Vagina (tissue), 2 donors: ENCODE results near the gene BNIP5. TPM values are rescaled to one million over a fixed set of nuclear protein-coding genes. Genes with fewer than 3 reads are reported as not detected.

ENCODE experiments used
- DNase-seq, 2 donors: peaks; one replicate each; pipeline ENCODE4 v3.0.0-alpha.2; 2017; ENCODE audit errors: extremely low spot score in 2 of 2
- H3K27ac ChIP-seq: fragments of 200-600 bp; sonication (generic); one replicate; pipeline ENCODE4 v1.5.1; 2019
- H3K27me3 ChIP-seq: fragments of 200-600 bp; sonication (generic); one replicate; pipeline ENCODE4 v1.5.1; 2019
- H3K36me3 ChIP-seq, 2 donors: fragments of 200-600 bp; sonication (generic); one replicate each; pipeline ENCODE4 v1.5.1; 2017 to 2019
- H3K4me1 ChIP-seq: fragments of 200-600 bp; sonication (generic); one replicate; pipeline ENCODE4 v1.5.1; 2019
- H3K4me3 ChIP-seq, 2 donors: fragments of 200-600 bp; sonication (generic); 1 replicate in 1 of 2; 2 replicates in 1 of 2; pipeline ENCODE4 v1.5.1; 2016 to 2019
- H3K9me3 ChIP-seq: fragments of 200-600 bp; sonication (generic); one replicate; pipeline ENCODE4 v1.5.1; 2019
- CTCF ChIP-seq, 3 experiments: fragments of 450-650 bp in 2 of 3; fragments of 200-600 bp in 1 of 3; sonication (generic) in 1 of 3; IDR thresholded peaks; one replicate each; pipeline ENCODE4 v1.5.1; 2017 to 2019; ENCODE audit warnings: antibody characterized with exemption in 3 of 3, mild to moderate bottlenecking in 2 of 3, moderate library complexity in 2 of 3
- POLR2A ChIP-seq, 2 donors: fragments of 450-650 bp; IDR thresholded peaks; one replicate each; pipeline ENCODE4 v1.6.1; 2017; ENCODE audit warnings: antibody characterized with exemption in 2 of 2, mild to moderate bottlenecking in 2 of 2, moderate library complexity in 2 of 2
- POLR2AphosphoS5 ChIP-seq, 2 donors: sonication (generic); formaldehyde crosslinking; IDR thresholded peaks; one replicate each; pipeline ENCODE4 v1.9.0; 2017; ENCODE audit warnings: antibody characterized with exemption in 2 of 2, mild to moderate bottlenecking in 2 of 2, low read depth in 1 of 2; ENCODE audit not compliant: insufficient read depth in 1 of 2
- intact Hi-C: fragments of 100-400 bp; cut with DNase I; formaldehyde crosslinking; loops from one replicate; pipeline ENCODE4 v1.15.1; 2023
- total RNA-seq: library from RNA; depleted of rRNA; stranded (reverse); fragments of >200 nt; gene quantifications from one replicate; pipeline ENCODE4 v1.2.3, GENCODE V29; 2016

BNIP5 gene
- total RNA-seq, 1 donor from 2014 or later: not detected

DNA sequence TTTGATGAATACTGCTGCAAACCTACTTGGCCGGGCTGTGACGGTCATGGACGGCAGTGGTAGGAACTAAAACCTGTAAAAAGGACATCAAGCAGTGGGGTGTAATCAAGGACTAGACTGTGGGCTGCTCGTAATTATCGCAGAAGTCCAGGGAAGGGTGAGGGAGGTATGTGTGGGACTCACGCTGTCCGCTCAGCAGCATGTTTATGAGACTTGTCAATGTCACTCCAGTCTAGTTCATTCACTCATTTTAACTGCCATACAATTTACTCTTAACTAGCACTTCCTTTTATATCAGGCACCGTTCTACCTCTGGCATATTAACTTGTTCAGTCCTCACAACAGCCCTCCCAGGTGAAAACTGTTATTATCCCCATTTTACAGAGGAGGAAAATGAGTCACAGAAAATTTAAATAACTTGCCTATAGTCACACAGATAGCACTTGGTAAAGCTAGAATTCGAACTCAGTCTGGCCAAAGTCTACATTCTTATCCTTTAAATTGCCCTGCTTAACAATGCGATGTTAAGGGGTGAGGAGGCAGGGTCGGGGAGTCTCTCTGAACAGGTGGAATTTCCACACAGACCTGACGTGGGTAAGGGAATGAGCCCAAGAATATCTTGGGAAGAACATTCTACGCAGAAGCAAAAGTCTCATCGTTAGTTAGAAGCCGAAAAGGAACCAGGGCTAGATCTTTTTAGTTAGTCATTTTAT, 62.7 kb downstream of the BNIP5 start:
- no peaks in the 10 kb centered on the region for H3K9me3 ChIP-seq
- intact Hi-C loops: no loop called here
- TF ChIP-seq CTCF (IDR thresholded peaks at IDR 0.05) (no peak), POLR2AphosphoS5 (IDR thresholded peaks at IDR 0.05; ENCODE audit: insufficient read depth in 1 of 2, low read depth in 1 of 2) (no peak), POLR2A (IDR thresholded peaks at IDR 0.05) (no peak)
- H3K27me3 ChIP-seq: no peaks in the 10 kb centered on the region
- no peak overlapping the region for H3K4me3 ChIP-seq
- H3K4me1 ChIP-seq: peaks cover 3% of the 10 kb centered on the region
- DNase-seq: no peak
- no peaks in the 10 kb centered on the region for H3K36me3 ChIP-seq
- no peak overlapping the region for H3K27ac ChIP-seq

DNA sequence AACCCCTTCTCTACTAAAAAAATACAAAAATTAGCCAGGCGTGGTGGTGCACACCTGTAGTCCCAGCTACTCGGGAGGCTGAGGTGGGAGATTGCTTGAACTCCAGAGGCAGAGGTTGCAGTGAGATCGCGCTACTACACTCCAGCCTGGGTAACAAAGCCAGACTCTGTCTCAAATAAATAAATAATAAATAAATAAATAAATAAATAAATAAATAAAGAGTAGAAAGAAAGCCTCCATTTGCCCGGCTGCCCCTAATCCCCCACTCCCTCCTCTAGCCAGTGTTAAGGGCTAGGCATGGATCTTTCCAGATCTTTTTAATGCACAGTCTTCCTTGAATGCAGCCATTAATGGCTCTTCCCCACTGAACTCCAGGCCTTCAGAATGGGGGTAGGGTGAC, 63.6 kb downstream of the BNIP5 start:
- Histone ChIP-seq H3K27ac (no peak overlapping the region), H3K27me3 (no peaks in the 10 kb centered on the region), H3K36me3 (no peaks in the 10 kb centered on the region), H3K4me1 (peaks cover 12% of the 10 kb centered on the region), H3K9me3 (no peaks in the 10 kb centered on the region), H3K4me3 (no peak overlapping the region)
- no peak for DNase-seq
- TF ChIP-seq CTCF (IDR thresholded peaks at IDR 0.05): no peak
- TF ChIP-seq POLR2AphosphoS5 (IDR thresholded peaks at IDR 0.05; ENCODE audit: insufficient read depth in 1 of 2, low read depth in 1 of 2): no peak
- TF ChIP-seq POLR2A (IDR thresholded peaks at IDR 0.05): no peak
- intact Hi-C loops: no loop called here

- Histone ChIP-seq H3K27me3 (no peaks in the 10 kb centered on the region), H3K27ac (no peak overlapping the region), H3K9me3 (no peaks in the 10 kb centered on the region), H3K36me3 (no peaks in the 10 kb centered on the region), H3K4me1 (peaks cover 14% of the 10 kb centered on the region), H3K4me3 (no peak overlapping the region)
- intact Hi-C loops: no loop called here
- TF ChIP-seq POLR2AphosphoS5 (IDR thresholded peaks at IDR 0.05; ENCODE audit: insufficient read depth in 1 of 2, low read depth in 1 of 2) (no peak), CTCF (IDR thresholded peaks at IDR 0.05) (no peak), POLR2A (IDR thresholded peaks at IDR 0.05) (no peak)
- DNase-seq: no peak
Observed at GRCh38 chr6:36272234-36272633, 64.5 kb downstream of the BNIP5 start.

DNA sequence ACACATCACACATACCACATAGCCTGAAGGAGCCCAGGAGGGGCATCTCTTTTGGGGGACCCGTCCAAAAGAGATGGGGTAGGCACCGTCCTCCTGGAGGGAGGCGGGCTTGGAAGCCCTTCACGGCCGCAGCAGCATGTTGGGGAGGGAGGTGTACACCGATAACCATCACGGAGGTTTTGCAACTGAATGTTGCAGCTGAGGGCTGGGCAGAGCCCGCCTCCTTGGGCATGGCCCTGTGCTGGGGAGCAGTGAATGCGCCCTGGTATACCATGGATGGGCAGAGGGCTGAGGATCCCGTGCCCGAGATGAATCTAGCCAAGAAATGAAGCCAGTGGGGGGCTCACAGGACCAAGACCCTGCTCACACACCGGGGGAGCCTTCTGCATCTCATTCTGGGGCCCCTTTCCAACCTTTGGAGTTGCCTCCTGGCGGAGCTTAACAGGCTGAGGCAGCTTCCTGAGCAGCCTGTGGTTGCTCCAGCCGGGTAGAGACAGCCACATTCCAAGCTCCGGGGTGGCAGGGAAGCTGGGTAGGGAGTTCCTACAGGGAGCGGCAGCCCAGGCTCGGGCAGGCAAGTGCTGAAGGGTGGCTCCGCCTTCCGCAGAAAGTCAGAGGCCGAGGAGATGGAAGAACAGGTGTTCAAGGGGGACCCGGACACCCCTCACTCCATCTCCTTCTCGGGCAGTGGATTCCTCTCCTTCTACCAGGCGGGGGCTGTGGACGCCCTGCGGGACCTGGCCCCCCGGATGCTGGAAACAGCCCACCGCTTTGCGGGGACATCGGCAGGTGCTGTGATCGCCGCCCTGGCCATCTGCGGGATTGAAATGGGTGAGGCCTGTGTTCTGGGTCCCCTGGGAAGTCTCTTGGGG, 66.6 kb downstream of the BNIP5 start, which contains the start of gene PNPLA1:
Gene PNPLA1 (plus strand): TSS at position 227 of the 872 bp plus-strand sequence. CDS start 400 bp downstream, at position 627.
- no peak for DNase-seq
- no peak within 1 kb of the TSS for H3K4me3 ChIP-seq

More for the DNA sequence above, 66.6 kb downstream of the BNIP5 start, which contains the start of gene PNPLA1:
- Histone ChIP-seq H3K27ac (no peak within 1 kb of the TSS), H3K9me3 (peaks cover 6% of the 10 kb centered on the region), H3K36me3 (no peaks in the 10 kb centered on the region), H3K4me1 (peaks cover 14% of the 10 kb centered on the region), H3K27me3 (no peaks in the 10 kb centered on the region)
- no peak for TF ChIP-seq POLR2AphosphoS5 (IDR thresholded peaks at IDR 0.05; ENCODE audit: insufficient read depth in 1 of 2, low read depth in 1 of 2)
- no peak for TF ChIP-seq POLR2A (IDR thresholded peaks at IDR 0.05)
- no peak for TF ChIP-seq CTCF (IDR thresholded peaks at IDR 0.05)
- intact Hi-C loops: no loop called here
